Astrocyte (in vitro differentiated cells and primary cell): Measurements from ENCODE around the gene ZNF497. TPM values are rescaled to one million over a fixed set of nuclear protein-coding genes. Genes with fewer than 3 reads are reported as not detected.

Source experiments
- DNase-seq: peaks from one replicate; pipeline ENCODE4 v3.0.0-alpha.2; 2010; ENCODE audit warnings: low read depth
- FAIRE-seq: peaks from 2 replicates; lab custom pipeline; 2011; peaks lifted over from hg19 to GRCh38; lab: Jason Lieb, UNC
- H2AFZ ChIP-seq: 2 replicates; pipeline ENCODE4 v1.6.0; 2012; ENCODE audit warnings: low read depth, low read length, inconsistent platforms
- H3K27ac ChIP-seq: 2 replicates; pipeline ENCODE4 v1.5.1; 2011; ENCODE audit warnings: low read depth, low read length, inconsistent platforms
- H3K27me3 ChIP-seq: 2 replicates; pipeline ENCODE4 v1.6.0; 2011; ENCODE audit warnings: low read length, inconsistent platforms; ENCODE audit not compliant: insufficient read depth
- H3K36me3 ChIP-seq: 2 replicates; pipeline ENCODE4 v1.5.1; 2011; ENCODE audit warnings: low read length, inconsistent platforms; ENCODE audit not compliant: insufficient read depth
- H3K4me1 ChIP-seq: 2 replicates; pipeline ENCODE4 v1.5.1; 2011; ENCODE audit warnings: low read length, inconsistent platforms; ENCODE audit not compliant: insufficient read depth
- H3K4me2 ChIP-seq: 2 replicates; pipeline ENCODE4 v1.6.0; 2012; ENCODE audit warnings: low read length, inconsistent platforms
- H3K4me3 ChIP-seq: 2 replicates; pipeline ENCODE4 v1.5.1; 2011; ENCODE audit warnings: low read depth, mild to moderate bottlenecking, low read length, inconsistent platforms; ENCODE audit not compliant: insufficient read depth
- H3K79me2 ChIP-seq: 2 replicates; pipeline ENCODE4 v1.6.0; 2012; ENCODE audit warnings: mild to moderate bottlenecking, low read length, inconsistent platforms; ENCODE audit not compliant: insufficient read depth
- H3K9ac ChIP-seq: 2 replicates; pipeline ENCODE4 v1.6.0; 2012; ENCODE audit warnings: mild to moderate bottlenecking, low read length, inconsistent platforms
- H3K9me3 ChIP-seq: 2 replicates; pipeline ENCODE4 v1.5.1; 2012; ENCODE audit warnings: low read depth, mild to moderate bottlenecking, low read length, inconsistent platforms; ENCODE audit not compliant: insufficient read depth
- H4K20me1 ChIP-seq: 2 replicates; pipeline ENCODE4 v1.6.0; 2012; ENCODE audit warnings: low read length, inconsistent platforms; ENCODE audit not compliant: insufficient read depth
- H3K27ac Mint-ChIP-seq: one replicate; pipeline ENCODE4 v1.8.0; 2021; ENCODE audit warnings: mild to moderate bottlenecking, mixed read lengths; ENCODE audit not compliant: unreplicated experiment
- H3K27me3 Mint-ChIP-seq: one replicate; pipeline ENCODE4 v1.8.0; 2021; ENCODE audit warnings: low read depth, mixed read lengths; ENCODE audit not compliant: unreplicated experiment
- H3K36me3 Mint-ChIP-seq: one replicate; pipeline ENCODE4 v1.8.0; 2021; ENCODE audit warnings: low read depth, mixed read lengths; ENCODE audit not compliant: unreplicated experiment
- H3K4me1 Mint-ChIP-seq: one replicate; pipeline ENCODE4 v1.8.0; 2021; ENCODE audit warnings: low read depth, mixed read lengths; ENCODE audit not compliant: unreplicated experiment
- H3K4me3 Mint-ChIP-seq: one replicate; pipeline ENCODE4 v1.8.0; 2021; ENCODE audit warnings: mild to moderate bottlenecking, moderate library complexity, mixed read lengths; ENCODE audit not compliant: unreplicated experiment
- H3K9me3 Mint-ChIP-seq: one replicate; pipeline ENCODE4 v1.8.0; 2021; ENCODE audit warnings: mild to moderate bottlenecking, mixed read lengths; ENCODE audit not compliant: unreplicated experiment
- CTCF ChIP-seq: IDR thresholded peaks from 2 replicates; pipeline ENCODE4 v1.5.1; 2011; ENCODE audit warnings: low read depth, mild to moderate bottlenecking, inconsistent platforms, low read length, moderate library complexity; ENCODE audit not compliant: insufficient read depth
- EZH2 ChIP-seq: IDR thresholded peaks from 2 replicates; pipeline ENCODE4 v1.6.1; 2012; ENCODE audit warnings: mild to moderate bottlenecking, low read length, inconsistent platforms; ENCODE audit not compliant: insufficient read depth
- total RNA-seq: library from RNA; stranded (reverse); gene quantifications from 2 replicates; pipeline ENCODE4 v1.2.1, GENCODE V29; 2021

The ZNF497 gene
- total RNA-seq, 1 donor from 2014 or later, result 0.43 TPM

DNA sequence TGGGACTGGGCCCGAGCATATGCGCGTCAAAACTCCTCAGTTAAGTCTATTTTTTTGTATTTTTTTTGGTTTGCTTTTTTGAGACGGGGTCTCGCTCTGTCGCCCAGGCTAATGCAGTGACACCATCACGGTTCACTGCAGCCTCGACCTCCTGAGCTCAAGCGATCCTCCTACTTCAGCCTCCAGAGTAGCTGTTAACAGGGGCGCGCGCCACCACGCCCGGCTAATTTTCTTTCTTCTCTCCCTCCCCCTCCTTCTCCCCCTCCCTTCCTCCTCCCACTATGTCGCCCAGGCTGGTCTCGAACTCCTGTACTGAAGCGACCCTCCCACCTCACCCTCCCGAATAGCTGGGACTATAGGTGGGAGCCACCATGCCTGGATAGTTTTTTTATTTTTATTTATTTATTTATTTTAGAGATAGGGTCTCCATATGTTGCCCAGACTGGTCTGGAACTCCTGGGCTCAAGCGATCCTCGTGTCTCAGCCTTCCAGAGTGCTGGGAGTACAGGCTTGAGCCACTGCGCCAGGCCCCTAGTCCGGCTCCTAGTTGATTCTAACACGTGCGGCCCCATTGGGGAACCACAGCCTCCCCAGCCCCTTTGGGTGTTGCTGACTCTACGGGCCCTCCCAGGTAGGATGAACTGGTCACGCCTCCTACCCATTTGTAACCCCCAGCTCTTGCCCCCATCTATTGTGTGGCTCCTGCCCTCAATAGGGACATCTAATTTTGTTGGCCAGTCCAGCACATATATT, 19.1 kb upstream of the ZNF497 start:
- Histone ChIP-seq H3K4me2 (peak overlapping the region; percentile 88), H3K9me3 (no peaks in the 10 kb centered on the region), H3K9ac (peak overlapping the region; percentile 86), H4K20me1 (no peaks in the 10 kb centered on the region), H3K4me1 (peaks cover 20% of the 10 kb centered on the region), H3K27me3 (no peaks in the 10 kb centered on the region), H3K4me3 (peak overlapping the region; percentile 79), H3K79me2 (peaks cover 29% of the 10 kb centered on the region), H2AFZ (no peak overlapping the region), H3K27ac (peak overlapping the region; percentile 84), H3K36me3 (no peaks in the 10 kb centered on the region)
- peak overlapping the region; percentile 89 for H3K27ac Mint-ChIP-seq
- no peaks in the 10 kb centered on the region for H3K36me3 Mint-ChIP-seq
- no peaks in the 10 kb centered on the region for H3K9me3 Mint-ChIP-seq
- TF ChIP-seq CTCF, result no peak
- TF ChIP-seq EZH2, result no peak
- H3K4me1 Mint-ChIP-seq, result peaks cover 12% of the 10 kb centered on the region
- peak overlapping the region; percentile 92 for H3K4me3 Mint-ChIP-seq
- H3K27me3 Mint-ChIP-seq, result no peaks in the 10 kb centered on the region
- no peak for DNase-seq
- FAIRE-seq, result no peak

- H3K27ac Mint-ChIP-seq, result peak within 1 kb of the TSS; percentile 89
- Histone ChIP-seq H2AFZ (peak within 1 kb of the TSS; percentile 76), H3K79me2 (peaks cover 26% of the 10 kb centered on the region), H3K4me2 (peak within 1 kb of the TSS; percentile 88), H3K27ac (peak within 1 kb of the TSS; percentile 84), H3K9ac (peak within 1 kb of the TSS; percentile 86), H3K9me3 (no peaks in the 10 kb centered on the region), H3K4me3 (peak within 1 kb of the TSS; percentile 79), H3K27me3 (no peaks in the 10 kb centered on the region), H3K36me3 (no peaks in the 10 kb centered on the region), H3K4me1 (peaks cover 14% of the 10 kb centered on the region), H4K20me1 (no peaks in the 10 kb centered on the region)
- DNase-seq (peak; percentile 99), FAIRE-seq (peak; percentile 67)
- no peaks in the 10 kb centered on the region for H3K9me3 Mint-ChIP-seq
- H3K36me3 Mint-ChIP-seq, result no peaks in the 10 kb centered on the region
- H3K4me3 Mint-ChIP-seq, result peak within 1 kb of the TSS; percentile 92
- H3K27me3 Mint-ChIP-seq, result no peaks in the 10 kb centered on the region
- H3K4me1 Mint-ChIP-seq, result peaks cover 12% of the 10 kb centered on the region
- TF ChIP-seq EZH2 (no peak), CTCF (no peak)
Observed at GRCh38 chr19:58380662-58381459, 18.3 kb upstream of the ZNF497 start, which contains the start of gene ZNF837. ZNF837 (minus strand) TSS chr19:58381030; CDS start chr19:58369332, 11,698 bp downstream.
